ENCODE results near the gene GADL1.

The GADL1 gene

GRCh38 chr3:30793740-30794139 lies 100.7 kb downstream of the GADL1 start:
- H3K79me2 ChIP-seq (ENCODE audit: insufficient read depth, low read length) = no peaks in the 10 kb centered on the region
- no peaks in the 10 kb centered on the region for H3K27me3 ChIP-seq (ENCODE audit: low read length)
- TF ChIP-seq EZH2phosphoT487 (conservative IDR thresholded peaks at IDR 0.05; ENCODE audit: low read length) (no peak), CTCF (IDR thresholded peaks at IDR 0.05; ENCODE audit: insufficient read depth, low read length, poor library complexity, severe bottlenecking) (no peak)
- no peaks in the 10 kb centered on the region for H3F3A ChIP-seq (ENCODE audit: insufficient read depth)
- H3K4me2 ChIP-seq (ENCODE audit: low read depth, low read length, poor library complexity, severe bottlenecking) = no peak overlapping the region
- H3K9me2 ChIP-seq (replicated peaks; ENCODE audit: insufficient read depth, low read length) = no peaks in the 10 kb centered on the region
- H2AFZ ChIP-seq (ENCODE audit: low read depth, low read length, severe bottlenecking) = no peak overlapping the region
- H3K9ac ChIP-seq (ENCODE audit: low read length) = no peak overlapping the region
- H4K20me1 ChIP-seq (ENCODE audit: low read depth, low read length) = no peaks in the 10 kb centered on the region
- no peak overlapping the region for H3K27ac ChIP-seq (ENCODE audit: low read depth, low read length)
- no peaks in the 10 kb centered on the region for H3K9me3 ChIP-seq (ENCODE audit: insufficient read depth, low read length)
- H3K4me3 ChIP-seq (ENCODE audit: insufficient read depth, low read length, poor library complexity, severe bottlenecking) = no peak overlapping the region
- H3K36me3 ChIP-seq (ENCODE audit: low read length) = no peaks in the 10 kb centered on the region

GRCh38 chr3:30790150-30790549 lies 104.3 kb downstream of the GADL1 start:
- H3F3A ChIP-seq (ENCODE audit: insufficient read depth) = no peaks in the 10 kb centered on the region
- H3K27me3 ChIP-seq (ENCODE audit: low read length) = no peaks in the 10 kb centered on the region
- H2AFZ ChIP-seq (ENCODE audit: low read depth, low read length, severe bottlenecking) = no peak overlapping the region
- H3K9ac ChIP-seq (ENCODE audit: low read length) = no peak overlapping the region
- H3K79me2 ChIP-seq (ENCODE audit: insufficient read depth, low read length) = no peaks in the 10 kb centered on the region
- no peak overlapping the region for H3K4me3 ChIP-seq (ENCODE audit: insufficient read depth, low read length, poor library complexity, severe bottlenecking)
- no peaks in the 10 kb centered on the region for H3K9me2 ChIP-seq (replicated peaks; ENCODE audit: insufficient read depth, low read length)
- no peak for TF ChIP-seq EZH2phosphoT487 (conservative IDR thresholded peaks at IDR 0.05; ENCODE audit: low read length)
- H3K9me3 ChIP-seq (ENCODE audit: insufficient read depth, low read length) = no peaks in the 10 kb centered on the region
- no peak overlapping the region for H3K4me2 ChIP-seq (ENCODE audit: low read depth, low read length, poor library complexity, severe bottlenecking)
- H3K36me3 ChIP-seq (ENCODE audit: low read length) = no peaks in the 10 kb centered on the region
- no peak overlapping the region for H3K27ac ChIP-seq (ENCODE audit: low read depth, low read length)
- no peaks in the 10 kb centered on the region for H4K20me1 ChIP-seq (ENCODE audit: low read depth, low read length)

GRCh38 chr3:30786365-30786764 lies 108.1 kb downstream of the GADL1 start:
- Histone ChIP-seq H3K4me3 (ENCODE audit: insufficient read depth, low read length, poor library complexity, severe bottlenecking) (no peak overlapping the region), H3K9me3 (ENCODE audit: insufficient read depth, low read length) (no peaks in the 10 kb centered on the region), H3K27ac (ENCODE audit: low read depth, low read length) (no peak overlapping the region), H2AFZ (ENCODE audit: low read depth, low read length, severe bottlenecking) (no peak overlapping the region), H3K27me3 (ENCODE audit: low read length) (no peaks in the 10 kb centered on the region), H3K4me2 (ENCODE audit: low read depth, low read length, poor library complexity, severe bottlenecking) (no peak overlapping the region), H3K9me2 (replicated peaks; ENCODE audit: insufficient read depth, low read length) (no peaks in the 10 kb centered on the region), H4K20me1 (ENCODE audit: low read depth, low read length) (no peaks in the 10 kb centered on the region), H3K79me2 (ENCODE audit: insufficient read depth, low read length) (no peaks in the 10 kb centered on the region), H3K9ac (ENCODE audit: low read length) (no peak overlapping the region), H3F3A (ENCODE audit: insufficient read depth) (no peaks in the 10 kb centered on the region), H3K36me3 (ENCODE audit: low read length) (no peaks in the 10 kb centered on the region)
- TF ChIP-seq CTCF (IDR thresholded peaks at IDR 0.05; ENCODE audit: insufficient read depth, low read length, poor library complexity, severe bottlenecking) = no peak
- TF ChIP-seq EZH2phosphoT487 (conservative IDR thresholded peaks at IDR 0.05; ENCODE audit: low read length) = no peak

- no peak for TF ChIP-seq EZH2phosphoT487 (conservative IDR thresholded peaks at IDR 0.05; ENCODE audit: low read length)
- peak; percentile 20 for TF ChIP-seq CTCF (IDR thresholded peaks at IDR 0.05; ENCODE audit: insufficient read depth, low read length, poor library complexity, severe bottlenecking)
- Histone ChIP-seq H3K9ac (ENCODE audit: low read length) (no peak overlapping the region), H3F3A (ENCODE audit: insufficient read depth) (no peaks in the 10 kb centered on the region), H4K20me1 (ENCODE audit: low read depth, low read length) (no peaks in the 10 kb centered on the region), H3K36me3 (ENCODE audit: low read length) (no peaks in the 10 kb centered on the region), H3K27me3 (ENCODE audit: low read length) (no peaks in the 10 kb centered on the region), H3K4me3 (ENCODE audit: insufficient read depth, low read length, poor library complexity, severe bottlenecking) (no peak overlapping the region), H3K79me2 (ENCODE audit: insufficient read depth, low read length) (no peaks in the 10 kb centered on the region), H3K4me2 (ENCODE audit: low read depth, low read length, poor library complexity, severe bottlenecking) (no peak overlapping the region), H3K9me3 (ENCODE audit: insufficient read depth, low read length) (no peaks in the 10 kb centered on the region), H3K27ac (ENCODE audit: low read depth, low read length) (no peak overlapping the region), H2AFZ (ENCODE audit: low read depth, low read length, severe bottlenecking) (no peak overlapping the region), H3K9me2 (replicated peaks; ENCODE audit: insufficient read depth, low read length) (no peaks in the 10 kb centered on the region)
Measured at GRCh38 chr3:30779686-30780287, 114.7 kb downstream of the GADL1 start.
